DMS79 treated with DMSO at 0.1 percent for 48 hours (cell line): ENCODE measurements around the gene PAOX.
"Not testable (repeated sequence)": the region's sequence is repeated elsewhere in the genome, so short reads cannot be mapped to it uniquely, and the experiment has no call there.

Source experiments
- DNase-seq: peaks from one replicate; lab custom pipeline; 2025; lab: John Stamatoyannopoulos, UW

The PAOX gene

DNA sequence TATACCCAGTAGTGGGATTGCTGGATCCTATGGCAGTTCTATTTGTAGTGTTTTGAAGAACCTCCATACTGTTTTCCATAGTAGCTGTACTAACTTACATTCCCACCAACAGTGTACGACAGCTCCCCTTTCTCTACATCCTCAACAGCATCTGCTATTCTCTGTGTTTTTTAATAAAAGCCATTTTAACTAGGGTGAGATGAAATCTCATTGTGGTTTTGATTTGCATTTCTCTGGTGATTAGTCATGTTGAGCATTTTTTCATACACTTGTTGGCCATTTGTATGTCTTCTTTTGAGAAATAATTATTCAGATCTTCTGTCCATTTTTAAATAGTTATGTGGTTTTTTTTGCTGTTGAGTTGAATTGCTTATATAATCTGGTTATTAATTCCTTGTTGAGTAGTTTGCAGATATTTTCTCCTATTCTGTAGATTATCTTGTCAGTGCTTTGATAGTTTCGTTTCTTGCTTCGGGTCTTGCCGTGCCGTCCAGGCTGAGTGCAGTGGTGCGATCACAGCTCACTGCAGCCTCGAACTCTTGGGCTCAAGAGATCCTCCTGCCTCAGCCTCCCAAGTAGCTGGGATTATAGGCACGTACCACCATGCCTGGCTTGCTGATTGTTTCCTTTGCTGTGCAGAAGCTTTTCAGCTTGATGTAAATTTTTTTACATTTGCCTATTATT, 26.9 kb downstream of the PAOX start:
- no peak for DNase-seq

DNA sequence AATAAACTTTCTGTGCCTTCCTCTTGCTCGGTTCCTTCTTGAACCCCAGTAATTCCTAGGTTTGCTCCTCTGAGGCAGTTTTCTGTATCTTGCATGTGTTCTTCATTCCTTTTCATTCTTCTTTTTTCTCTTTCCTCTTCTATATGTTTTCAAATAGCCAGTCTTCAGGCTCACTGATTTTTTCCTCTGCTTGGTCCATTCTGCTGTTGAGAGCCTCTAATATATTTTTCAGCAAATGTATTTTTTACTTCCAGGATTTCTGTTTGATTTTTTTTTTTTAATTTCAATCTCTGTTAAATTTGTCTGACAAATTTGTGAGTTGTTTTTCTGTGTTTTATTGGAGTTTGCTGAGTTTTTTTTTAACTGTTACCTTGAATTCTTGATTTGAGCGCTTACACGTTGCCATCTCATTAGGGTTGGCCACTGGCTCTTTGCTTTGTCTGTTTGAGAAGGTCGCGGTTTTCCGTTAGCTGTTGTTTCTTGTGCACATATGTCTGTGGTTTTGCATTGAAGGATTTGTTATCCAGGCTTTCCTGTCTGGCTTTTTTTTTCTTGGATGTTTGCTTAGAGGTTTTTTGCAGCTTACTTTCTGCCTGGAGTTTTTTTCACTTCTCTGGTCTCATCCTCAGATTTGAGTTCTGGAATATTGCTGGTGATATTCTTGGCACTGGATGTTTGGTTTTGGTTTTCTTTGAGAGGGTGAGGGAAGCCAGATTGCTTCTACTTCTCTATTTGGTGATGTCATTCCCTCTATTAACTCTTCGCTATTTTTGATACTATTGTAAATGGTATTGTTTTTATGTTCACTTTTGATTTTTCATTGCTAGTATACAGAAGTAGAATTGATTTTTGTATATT, 32.7 kb downstream of the PAOX start:
- no peak for DNase-seq

DNA sequence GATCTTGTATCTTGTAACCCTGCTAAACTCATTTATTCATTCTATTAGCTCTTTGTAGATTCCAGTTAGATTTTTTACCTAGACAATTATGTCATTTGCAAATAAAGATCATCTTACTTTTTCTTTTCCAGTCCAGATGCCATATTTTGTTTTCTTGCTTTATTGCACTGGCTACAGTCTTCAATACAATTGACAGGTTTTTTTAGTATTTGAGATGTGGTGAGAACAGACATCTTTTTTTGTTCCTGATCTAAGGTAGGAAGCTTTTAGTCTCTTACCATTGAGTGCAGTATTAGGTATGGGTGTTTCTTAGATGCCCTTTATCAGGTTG, 33.3 kb downstream of the PAOX start:
- no peak for DNase-seq

DNA sequence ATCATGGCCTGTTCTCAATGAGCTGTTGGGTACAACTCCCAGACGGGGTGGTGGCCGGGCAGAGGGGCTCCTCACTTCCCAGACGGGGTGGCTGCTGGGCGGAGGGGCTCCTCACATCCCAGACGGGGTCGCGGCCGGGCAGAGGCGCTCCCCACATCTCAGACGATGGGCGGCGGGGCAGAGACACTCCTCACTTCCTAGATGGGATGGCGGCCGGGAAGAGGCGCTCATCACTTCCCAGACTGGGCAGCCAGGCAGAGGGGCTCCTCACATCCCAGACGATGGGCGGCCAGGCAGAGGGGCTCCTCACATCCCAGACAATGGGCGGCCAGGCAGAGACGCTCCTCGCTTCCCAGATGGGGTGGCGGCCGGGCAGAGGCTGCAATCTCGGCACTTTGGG, 35.3 kb downstream of the PAOX start:
- not testable (repeated sequence) for DNase-seq

DNA sequence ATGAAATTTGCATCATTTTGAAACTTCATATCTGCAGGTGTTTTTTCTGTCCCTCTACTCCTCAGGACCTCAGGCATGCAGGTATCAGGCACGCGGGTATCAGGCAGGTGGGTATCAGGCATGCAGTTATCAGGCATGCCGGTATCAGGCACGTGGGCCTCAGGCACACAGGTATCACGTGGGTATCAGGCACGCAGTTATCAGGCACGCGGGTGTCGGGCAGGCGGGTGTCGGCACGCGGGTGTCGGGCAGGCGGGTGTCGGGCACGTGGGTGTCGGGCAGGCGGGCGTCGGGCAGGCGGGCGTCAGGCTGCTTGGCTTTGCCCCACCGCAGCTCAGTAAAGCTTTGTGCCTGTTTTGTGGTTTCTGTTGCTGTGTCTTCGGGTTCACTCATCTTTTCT, 36.7 kb downstream of the PAOX start:
- no peak for DNase-seq

DNA sequence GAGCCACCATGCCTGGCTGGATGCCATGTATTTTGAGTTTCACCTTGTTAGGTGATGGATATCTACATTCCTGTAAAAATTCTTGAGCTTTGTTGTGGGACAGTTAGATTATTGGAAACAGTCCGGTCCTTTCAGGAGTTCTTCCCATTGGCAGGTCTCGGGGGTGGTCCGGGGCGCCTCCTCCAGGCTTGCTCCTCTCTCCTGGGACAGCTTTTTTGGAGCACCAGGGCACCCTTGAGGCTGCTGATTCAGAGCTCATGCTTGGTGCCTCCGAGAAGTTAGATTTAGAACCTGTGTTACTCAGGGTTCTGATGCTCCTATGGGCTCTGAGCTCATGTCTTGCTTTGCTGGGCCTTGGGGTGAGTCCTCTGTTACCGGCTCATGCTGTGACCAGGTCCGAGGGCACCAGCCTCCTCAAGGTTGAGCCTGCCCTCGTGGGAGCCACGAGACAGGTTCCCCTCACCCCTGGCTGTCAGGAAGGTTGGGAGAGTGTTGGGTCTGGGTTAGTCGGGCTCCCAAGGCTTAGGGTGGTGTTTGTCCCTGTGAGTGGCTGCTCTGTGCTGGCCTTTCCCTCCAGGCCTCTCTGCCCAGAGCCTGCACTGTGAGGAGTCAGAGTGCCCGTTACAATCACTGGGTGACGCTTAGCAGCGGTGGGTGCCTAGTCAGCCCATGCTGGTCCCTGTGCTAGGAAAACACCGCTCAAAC, 39.4 kb downstream of the PAOX start:
- DNase-seq = no peak

DNA sequence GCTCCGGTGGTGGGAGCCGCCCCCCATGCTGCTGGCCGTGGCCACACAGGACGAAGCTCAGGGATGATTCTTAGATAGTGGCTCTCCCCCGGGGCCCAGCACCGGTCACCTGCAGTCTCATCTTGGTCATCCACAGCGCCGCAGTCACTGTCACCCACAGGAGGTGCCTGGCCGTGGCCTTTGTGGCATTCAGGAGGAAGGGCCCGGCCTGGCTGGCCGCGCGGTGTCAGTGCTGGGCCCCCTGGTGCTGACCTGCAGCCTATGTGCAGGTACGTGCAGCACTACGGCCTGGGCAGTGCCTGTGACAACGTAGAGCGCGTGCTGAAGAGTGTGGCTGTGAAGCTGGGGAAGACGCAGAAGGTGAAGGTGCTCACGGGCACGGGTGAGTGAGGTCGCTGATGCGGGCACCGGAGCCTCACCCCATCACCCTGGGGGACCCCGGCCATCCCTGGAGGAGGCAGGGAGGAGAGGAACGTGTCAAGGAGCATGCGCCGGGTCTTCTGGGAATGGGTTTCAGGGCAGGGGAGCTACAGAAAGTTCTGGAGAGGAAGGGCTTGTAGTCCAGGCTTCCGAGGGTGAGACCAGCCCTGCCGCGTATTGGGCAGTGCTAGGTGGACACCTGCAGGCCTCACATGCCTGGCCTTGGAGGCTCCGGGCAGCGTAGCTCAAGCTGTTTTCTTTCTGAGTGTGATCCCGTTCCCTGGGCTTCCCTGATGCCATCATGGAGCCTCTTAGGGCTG, 40.3 kb downstream of the PAOX start:
- no peak for DNase-seq

DNA sequence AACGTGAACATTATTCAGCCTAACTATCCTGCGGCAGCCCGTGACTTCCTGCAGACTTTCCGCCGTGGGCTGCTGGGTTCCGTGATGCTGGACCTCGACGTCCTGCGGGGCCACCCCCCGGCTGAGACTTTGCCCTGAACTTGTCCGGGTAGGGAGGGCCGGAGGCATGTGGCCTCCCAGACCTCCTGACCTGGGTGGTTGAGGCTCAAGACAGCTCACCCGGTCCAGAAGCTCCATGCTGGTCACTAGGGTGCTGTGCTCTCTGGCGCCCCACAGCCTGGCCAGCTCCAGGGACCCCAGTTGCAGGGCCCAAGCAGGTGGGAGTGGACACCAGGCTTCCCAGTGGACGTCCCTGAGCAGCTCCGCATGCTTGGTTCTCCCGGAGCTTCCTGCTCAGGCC, 41.0 kb downstream of the PAOX start:
- DNase-seq = no peak

DNA sequence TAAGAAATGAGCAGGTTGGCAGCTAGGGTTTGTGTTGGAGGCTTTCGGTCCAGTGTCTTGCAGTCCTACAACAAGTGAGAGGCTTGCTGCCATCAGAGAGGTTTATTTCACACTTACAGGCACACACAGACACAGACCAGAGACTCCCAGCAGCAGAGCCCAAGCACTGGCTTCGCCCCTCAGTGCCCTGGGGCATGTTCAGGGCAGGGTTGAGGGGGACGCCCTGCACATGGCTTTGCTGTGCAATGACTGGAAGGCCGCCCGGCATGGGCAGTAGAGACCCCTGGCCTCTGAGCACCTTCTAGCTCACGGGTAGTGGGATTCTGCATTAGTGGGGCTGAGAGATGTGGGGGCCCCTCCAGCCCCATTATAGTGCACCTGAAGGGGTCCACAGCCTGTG, 41.5 kb downstream of the PAOX start:
- no peak for DNase-seq

DNA sequence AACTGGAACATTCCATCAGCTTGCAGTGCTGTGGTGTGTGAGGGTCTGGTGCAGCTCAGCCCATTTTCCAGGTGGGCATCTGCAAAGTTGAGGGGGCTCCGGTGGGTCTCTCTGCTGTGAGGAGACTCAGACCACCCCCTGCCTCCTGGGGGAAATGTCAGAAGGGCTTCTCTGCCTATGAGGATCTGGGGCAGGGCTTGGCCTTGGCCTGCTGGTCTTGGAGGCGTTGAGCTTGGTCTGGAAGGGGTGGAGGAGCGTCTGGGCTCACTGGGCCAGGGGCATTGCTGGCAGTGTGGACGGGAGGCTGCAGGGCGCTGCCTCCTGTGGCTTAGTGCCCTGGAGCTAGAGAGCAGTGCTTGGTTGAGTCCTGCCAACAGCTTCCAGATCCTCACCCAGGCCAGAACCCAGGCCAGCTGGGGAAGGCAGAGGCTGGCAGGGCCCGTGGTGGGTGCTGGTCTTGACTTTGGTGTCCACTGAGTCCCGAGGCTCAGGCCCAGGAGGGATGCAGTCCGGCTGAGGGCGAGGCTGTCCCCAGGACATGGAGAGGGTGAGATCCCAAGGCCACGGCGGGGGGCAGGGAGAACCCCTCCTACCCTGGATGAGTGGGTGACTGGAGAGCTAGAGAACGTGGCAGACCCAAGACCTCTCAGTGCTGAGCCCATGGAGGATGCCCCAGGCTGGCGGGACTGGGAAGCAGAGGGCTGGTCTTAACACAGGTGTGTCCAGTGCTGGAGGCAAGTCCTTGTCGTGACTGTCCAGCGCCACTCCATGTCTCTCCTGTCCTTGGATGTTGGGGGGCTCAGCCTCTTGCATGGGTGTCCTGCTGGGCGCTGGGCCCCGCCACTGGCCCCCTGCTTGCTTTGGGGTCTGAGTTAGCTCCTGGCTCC, 42.5 kb downstream of the PAOX start:
- no peak for DNase-seq

DNA sequence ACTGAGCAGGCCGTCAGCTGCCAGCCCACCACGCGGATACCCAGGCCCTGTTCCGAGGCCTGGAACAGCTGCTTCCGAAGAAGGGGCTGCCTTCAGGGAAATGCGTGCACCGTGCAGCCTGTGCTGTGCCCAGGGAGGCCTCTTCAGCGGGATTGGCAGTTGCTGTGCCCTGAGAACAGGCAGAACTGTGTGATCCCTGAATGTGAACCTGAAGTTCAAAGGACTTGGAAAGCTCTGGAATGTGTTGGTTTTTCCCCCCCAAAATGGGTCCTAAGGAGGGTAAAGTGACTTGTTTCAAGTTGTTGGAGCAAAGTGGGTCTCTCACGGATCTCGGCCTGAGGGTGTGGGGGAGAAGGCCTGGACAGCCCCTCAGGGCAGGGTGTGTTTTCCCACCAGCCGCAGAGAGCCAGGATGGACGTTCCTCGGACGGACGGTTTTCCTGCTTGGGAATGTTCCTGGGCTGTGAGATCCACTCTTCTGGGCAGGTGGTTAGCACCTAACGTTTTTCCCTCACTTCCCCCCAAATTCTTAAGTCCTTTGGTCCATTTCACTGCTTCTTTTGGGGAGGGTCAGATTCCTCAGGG, 43.3 kb downstream of the PAOX start:
- DNase-seq = no peak

DNA sequence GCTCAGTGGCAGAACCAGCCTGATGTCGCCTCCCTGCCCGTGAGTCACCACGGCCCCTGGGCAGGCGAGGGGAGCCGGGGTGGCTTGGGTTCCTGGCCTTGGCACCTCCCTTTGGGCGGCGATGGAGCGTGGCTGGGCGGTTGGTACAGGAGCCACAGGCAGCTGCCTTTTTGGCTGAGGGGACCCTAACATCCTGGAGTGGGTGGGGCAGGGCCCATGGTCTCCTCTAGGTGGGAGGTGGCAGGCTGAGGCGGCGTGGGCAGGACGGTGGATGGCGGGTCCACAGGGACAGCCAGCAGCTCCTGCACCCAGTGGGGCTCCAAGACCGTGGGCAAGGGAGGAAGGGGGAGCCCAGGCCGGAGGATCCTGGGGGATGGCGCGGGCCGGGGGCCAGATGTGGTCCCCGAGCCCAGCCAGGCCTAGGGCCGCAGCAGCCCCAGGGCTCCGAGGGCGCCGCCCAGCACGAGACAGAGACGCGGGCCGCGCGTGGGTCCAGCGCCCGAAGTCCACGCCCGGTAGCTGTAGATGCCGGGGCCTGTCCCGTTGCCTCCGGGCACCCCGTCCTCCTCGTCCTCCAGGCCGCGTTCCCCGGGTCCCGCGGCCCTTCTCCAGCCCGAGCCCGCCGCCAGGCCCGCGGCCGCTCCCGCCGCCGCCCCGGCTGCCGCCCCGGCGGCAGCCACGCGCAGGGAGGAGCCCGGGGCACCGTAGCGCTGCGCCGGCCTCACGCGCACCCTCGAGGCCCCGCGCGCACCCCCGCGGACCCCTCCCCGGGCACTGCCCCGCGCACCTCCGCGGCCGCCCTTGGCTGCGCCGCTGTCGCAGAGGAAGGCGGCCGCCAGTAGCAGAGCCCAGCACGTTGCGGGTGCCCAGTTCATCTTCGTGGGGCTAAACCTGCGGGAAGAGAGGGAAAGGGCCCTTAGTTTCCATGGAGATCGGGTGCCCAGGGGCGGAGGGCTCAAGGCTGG, 44.0 kb downstream of the PAOX start:
- DNase-seq = no peak

DNA sequence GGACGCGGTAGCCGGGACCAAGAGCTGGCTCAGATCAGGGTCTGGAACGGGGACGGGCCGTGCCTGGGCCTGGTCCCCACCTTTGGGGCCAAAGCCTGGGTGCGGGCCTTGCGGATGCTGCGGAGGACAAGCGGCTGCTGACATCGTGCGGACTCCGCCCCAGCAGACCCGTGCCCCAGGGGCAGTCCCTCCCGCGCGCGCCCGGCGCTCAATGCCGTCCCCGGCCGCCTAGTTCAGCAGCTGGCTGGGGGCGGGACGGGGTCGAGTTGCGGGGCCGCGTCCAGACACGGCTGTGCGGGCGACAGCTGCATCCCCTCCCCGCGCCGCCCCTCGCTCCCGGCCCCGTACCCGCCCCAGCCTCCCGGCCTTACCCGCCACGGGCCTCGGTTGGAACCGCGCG, 45.0 kb downstream of the PAOX start:
- not testable (repeated sequence) for DNase-seq

DNA sequence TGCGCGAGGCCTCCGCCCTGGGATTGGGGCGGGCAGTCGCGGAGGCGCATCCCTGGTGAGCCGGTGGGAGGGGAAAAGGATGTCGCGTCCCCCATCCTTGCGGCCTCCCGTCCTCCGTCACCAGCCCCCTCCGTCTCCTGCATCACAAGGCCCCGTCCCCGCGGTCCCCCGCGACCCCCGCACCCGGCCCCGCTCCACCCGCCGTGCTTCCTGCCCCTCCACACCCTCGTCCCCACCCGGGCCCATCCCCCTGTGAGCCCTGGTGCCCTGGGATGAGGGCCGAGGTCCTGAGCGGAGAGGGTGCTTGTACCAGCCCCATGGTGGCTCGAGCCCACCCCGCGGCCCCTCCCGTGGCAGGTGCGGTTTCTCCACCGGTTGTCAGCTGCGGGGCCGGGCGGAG, 45.5 kb downstream of the PAOX start, which contains the start of gene SPRN:
TSS of gene SPRN (minus strand) at position 25 of the 400 bp plus-strand sequence. CDS start 944 bp downstream, outside the sequence.
- not testable (repeated sequence) for DNase-seq

DNA sequence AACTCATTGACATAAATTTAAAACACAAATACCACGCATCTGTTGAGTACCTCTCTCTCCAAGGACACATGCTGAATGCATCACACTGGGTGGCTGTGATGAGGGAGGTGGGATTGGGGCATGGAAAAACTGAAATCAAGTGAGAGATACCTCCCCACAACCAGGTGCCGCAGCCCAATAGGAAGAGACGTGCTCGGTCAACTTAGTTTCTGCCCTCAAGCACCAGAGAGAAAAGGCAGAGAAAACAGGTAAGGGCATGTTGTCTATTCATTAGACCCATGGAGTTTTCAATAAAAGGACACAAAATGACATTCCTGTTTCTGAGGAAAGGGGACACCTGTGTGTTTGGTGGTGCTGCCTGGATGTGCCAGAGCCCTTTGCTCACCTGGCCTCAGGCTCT, 50.5 kb downstream of the PAOX start:
- not testable (repeated sequence) for DNase-seq

DNA sequence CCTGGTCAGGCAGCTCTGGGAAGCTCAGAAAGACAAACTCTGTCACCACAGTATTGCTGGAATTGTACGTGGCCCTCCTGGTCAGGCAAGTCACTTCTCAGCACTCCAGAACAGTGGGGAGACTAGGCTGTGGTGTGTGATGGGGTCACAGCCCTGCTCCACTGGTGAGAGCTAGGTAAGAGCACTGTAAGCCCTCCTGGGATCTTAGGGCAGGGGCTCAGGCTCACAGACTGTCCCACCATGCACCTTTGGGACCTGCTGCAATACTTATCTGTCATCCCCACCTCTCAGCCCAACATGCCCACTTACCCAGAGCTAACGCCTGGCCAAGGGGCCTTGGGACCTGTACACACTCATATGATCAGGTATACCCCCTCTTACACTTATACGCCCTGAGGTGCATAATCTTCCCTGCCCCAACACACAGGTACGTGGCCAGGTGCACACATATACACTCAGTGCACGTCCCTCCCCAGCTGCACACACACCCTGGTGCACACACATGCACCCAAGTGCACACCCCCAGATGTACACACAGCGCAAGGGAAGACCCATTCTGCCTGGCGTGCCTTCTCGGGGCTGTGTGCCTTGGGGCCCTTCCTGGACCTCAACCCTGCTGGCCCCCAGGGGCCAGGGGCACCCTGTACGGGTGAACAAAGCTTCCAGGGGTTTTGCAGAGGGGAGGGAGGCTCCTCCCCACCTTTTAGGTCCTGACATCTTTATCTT, 53.0 kb downstream of the PAOX start:
- DNase-seq = not testable (repeated sequence)

DNA sequence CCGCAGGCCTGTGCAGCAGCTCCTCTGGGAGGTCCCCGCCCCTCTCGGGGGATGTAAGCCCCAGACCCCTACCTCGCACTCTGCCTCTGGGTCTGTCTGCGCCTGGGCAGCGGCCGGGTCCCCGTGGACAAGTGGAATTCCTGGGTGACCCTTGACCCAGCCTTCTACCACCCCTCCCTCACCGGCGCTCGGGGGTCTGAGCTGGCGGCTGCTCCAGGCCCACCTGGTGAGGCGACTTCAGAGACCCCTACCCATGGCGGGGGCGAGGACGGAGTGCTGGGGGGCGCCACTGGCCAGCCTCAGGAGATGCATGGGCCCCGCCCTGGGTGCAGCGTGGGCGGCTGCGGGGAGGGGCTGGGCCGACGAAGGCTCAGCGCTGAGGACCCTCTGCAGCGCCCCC, 53.7 kb downstream of the PAOX start:
- DNase-seq = not testable (repeated sequence)

DNA sequence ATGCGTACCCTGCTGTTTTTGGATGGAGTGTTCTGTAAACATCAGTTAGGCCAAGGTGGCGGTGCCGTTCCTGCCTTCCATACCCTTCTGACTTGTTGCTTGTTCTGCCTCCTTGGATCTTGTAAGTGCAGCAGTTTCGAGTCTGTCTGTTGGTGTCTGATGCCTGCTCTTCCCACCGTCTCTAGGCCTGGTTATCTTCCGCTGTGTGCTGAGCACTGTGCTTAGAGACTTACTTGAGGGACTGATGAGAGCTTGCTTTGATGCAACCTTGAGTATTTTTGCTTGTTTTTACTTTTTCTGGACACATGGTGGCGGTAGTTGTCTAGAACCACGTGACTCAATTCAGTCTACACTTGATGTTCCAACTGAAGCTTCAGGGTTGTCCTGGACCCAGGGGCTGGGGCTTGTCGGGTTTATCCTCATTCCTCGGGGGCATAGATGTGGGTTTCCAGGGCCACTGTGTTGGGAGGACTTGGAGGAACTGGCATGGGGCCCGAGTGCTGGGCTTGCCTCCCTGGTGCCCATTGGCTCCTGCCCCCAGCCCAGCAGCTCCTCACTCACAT, 59.7 kb downstream of the PAOX start:
- no peak for DNase-seq
